Naive thymus-derived CD4-positive, alpha-beta T cell (primary cell): Measurements from ENCODE around the gene RPRD1B. TPM values are rescaled to one million over a fixed set of nuclear protein-coding genes. Genes with fewer than 3 reads are reported as not detected.

Experiments used
- ATAC-seq: fragments of 150-1000 bp; cut with Tn5 transposase; 2 replicates; pipeline ENCODE4 v1.10.0; 2021; ENCODE audit warnings: mild to moderate bottlenecking, moderate library complexity
- CTCF ChIA-PET: fragments of 350-600 bp; sonication (Branson Sonifier 250); formaldehyde crosslinking; loops from one replicate; lab custom pipeline; 2021; ENCODE audit warnings: antibody characterized with exemption; lab: Charles Lee
- POLR2A ChIA-PET: fragments of 350-600 bp; sonication (Branson Sonifier 250); formaldehyde crosslinking; loops from one replicate; lab custom pipeline; 2021; ENCODE audit warnings: antibody characterized with exemption, inconsistent platforms; lab: Charles Lee
- DNase-seq, 9 donors: peaks; one replicate each; pipeline versions ENCODE4 v3.0.0 to v3.0.0-alpha.2; 2020 to 2022; ENCODE audit warnings: mixed read lengths in 1 of 9
- H3K27ac ChIP-seq: one replicate; pipeline ENCODE4 v1.7.0; 2013; ENCODE audit warnings: mild to moderate bottlenecking, low read depth, low read length, moderate library complexity
- H3K27me3 ChIP-seq, 2 donors: one replicate each; pipeline ENCODE4 v1.7.0; 2013; ENCODE audit warnings: low read length in 2 of 2, mild to moderate bottlenecking in 2 of 2, moderate library complexity in 2 of 2; ENCODE audit not compliant: control insufficient read depth in 2 of 2, insufficient read depth in 2 of 2
- H3K36me3 ChIP-seq, 3 experiments: 1 replicate in 2 of 3; 2 replicates in 1 of 3; pipeline ENCODE4 v1.7.0; 2013; ENCODE audit warnings: low read length in 3 of 3, mild to moderate bottlenecking in 3 of 3, moderate library complexity in 1 of 3; ENCODE audit not compliant: insufficient read depth in 3 of 3, control insufficient read depth in 2 of 3
- H3K4me1 ChIP-seq, 2 donors: one replicate each; pipeline ENCODE4 v1.7.0; 2013; ENCODE audit warnings: low read length in 2 of 2, mild to moderate bottlenecking in 2 of 2, moderate library complexity in 1 of 2; ENCODE audit not compliant: control insufficient read depth in 2 of 2, insufficient read depth in 2 of 2
- H3K4me3 ChIP-seq: 2 replicates; pipeline ENCODE4 v1.7.0; 2013; ENCODE audit warnings: mild to moderate bottlenecking, low read length
- H3K9me3 ChIP-seq, 3 experiments: 1 replicate in 2 of 3; 2 replicates in 1 of 3; pipeline ENCODE4 v1.7.0; 2013; ENCODE audit warnings: low read length in 3 of 3; ENCODE audit not compliant: control insufficient read depth in 2 of 3
- H3K27ac Mint-ChIP-seq, 9 donors: one replicate each; pipeline ENCODE4 v1.8.0; 2020 to 2022; ENCODE audit warnings: mixed read lengths in 9 of 9, mild to moderate bottlenecking in 8 of 9, moderate library complexity in 5 of 9, inconsistent platforms in 2 of 9
- H3K27me3 Mint-ChIP-seq, 5 donors: one replicate each; pipeline ENCODE4 v1.8.0; 2021 to 2022; ENCODE audit warnings: mixed read lengths in 5 of 5, mild to moderate bottlenecking in 1 of 5
- H3K36me3 Mint-ChIP-seq, 5 donors: one replicate each; pipeline ENCODE4 v1.8.0; 2020 to 2022; ENCODE audit warnings: mixed read lengths in 5 of 5, mild to moderate bottlenecking in 3 of 5, inconsistent platforms in 1 of 5
- H3K4me1 Mint-ChIP-seq, 7 donors: one replicate each; pipeline ENCODE4 v1.8.0; 2020 to 2022; ENCODE audit warnings: mixed read lengths in 7 of 7, mild to moderate bottlenecking in 3 of 7, inconsistent platforms in 1 of 7
- H3K4me3 Mint-ChIP-seq, 10 donors: one replicate each; pipeline ENCODE4 v1.8.0; 2020 to 2022; ENCODE audit warnings: mild to moderate bottlenecking in 10 of 10, mixed read lengths in 10 of 10, moderate library complexity in 6 of 10, inconsistent platforms in 2 of 10
- H3K9me3 Mint-ChIP-seq, 11 donors: one replicate each; pipeline ENCODE4 v1.8.0; 2020 to 2022; ENCODE audit warnings: mixed read lengths in 11 of 11, mild to moderate bottlenecking in 4 of 11, inconsistent platforms in 1 of 11, moderate library complexity in 1 of 11
- intact Hi-C, 2 donors: fragments of 100-400 bp; cut with micrococcal nuclease; formaldehyde crosslinking; loops; one replicate each; pipeline ENCODE4 v1.15.1; 2023
- polyA plus RNA-seq, 2 donors: library from polyadenylated mRNA; unstranded; fragments of 300-500 nt; fragmentation: Illumina TruSeq; gene quantifications; one replicate each; pipeline ENCODE4 v1.2.3, GENCODE V29; 2021
- total RNA-seq, 6 experiments: library from RNA in 5 of 6; stranded (reverse) in 5 of 6; gene quantifications; 1 replicate in 5 of 6; 2 replicates in 1 of 6; pipeline ENCODE4 v1.2.3 and lab custom pipeline; 2021 to 2026

Gene RPRD1B, protein sequence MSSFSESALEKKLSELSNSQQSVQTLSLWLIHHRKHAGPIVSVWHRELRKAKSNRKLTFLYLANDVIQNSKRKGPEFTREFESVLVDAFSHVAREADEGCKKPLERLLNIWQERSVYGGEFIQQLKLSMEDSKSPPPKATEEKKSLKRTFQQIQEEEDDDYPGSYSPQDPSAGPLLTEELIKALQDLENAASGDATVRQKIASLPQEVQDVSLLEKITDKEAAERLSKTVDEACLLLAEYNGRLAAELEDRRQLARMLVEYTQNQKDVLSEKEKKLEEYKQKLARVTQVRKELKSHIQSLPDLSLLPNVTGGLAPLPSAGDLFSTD
- total RNA-seq = 10 to 100 TPM; 43.5 to 49.1 (median 45.5) TPM
- polyA plus RNA-seq = 1 to 10 TPM; 3.4 to 9.4 TPM
- total RNA-seq (lab: John Stamatoyannopoulos, UW) = 36.6 reads per million, percentile 64 among the genes with 10 or more reads in this experiment

DNA sequence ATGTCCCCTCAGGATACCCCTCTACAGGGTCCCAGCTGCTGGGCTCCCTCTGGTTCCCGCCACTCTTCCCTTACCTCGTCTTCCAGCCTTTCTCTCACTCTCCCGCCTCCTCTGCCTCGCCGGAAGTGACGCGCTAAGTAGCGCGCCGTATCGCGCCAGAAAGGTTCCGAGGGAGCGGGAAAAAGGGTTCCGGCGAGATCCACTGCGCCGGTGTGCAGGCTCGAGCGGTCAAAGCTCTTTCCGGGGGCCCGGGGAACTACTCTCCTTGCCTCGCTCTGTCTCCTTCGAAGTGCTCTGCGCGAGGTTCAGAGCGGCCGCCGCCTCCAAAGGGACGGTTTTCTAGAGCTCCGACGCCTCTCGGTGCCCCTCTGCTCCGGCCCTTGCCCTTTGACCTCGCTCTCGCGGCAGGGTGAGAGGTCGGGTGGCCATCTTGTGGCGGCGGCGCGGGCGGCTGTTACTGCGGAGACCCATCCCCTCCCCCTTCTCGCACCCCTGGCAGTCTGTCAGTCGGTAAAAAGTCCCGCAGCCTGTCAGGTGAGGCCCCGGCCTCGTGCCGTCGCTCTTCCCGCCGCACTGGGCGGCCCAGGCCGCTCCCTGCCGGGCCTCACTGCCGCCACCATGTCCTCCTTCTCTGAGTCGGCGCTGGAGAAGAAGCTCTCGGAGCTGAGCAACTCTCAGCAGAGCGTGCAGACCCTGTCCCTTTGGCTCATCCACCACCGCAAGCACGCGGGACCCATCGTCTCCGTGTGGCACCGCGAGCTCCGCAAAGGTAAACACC, at the start of gene RPRD1B, which contains the start of gene TTI1:
Gene RPRD1B (plus strand): TSS at position 417 of the 778 bp plus-strand sequence. CDS start 202 bp downstream, at position 619.
Gene TTI1 (minus strand): TSS at position 127 of the 778 bp plus-strand sequence. CDS start 19,640 bp downstream, outside the sequence.
- DNase-seq (peak; percentile 84 to 92 (median 90)), ATAC-seq (peak; percentile 92)
- Mint-ChIP-seq H3K9me3 (no peaks in the 10 kb centered on the region), H3K27ac (peak within 1 kb of the TSS; percentile 91 to 100 (median 99)), H3K4me3 (peak within 1 kb of the TSS; percentile 92 to 99 (median 96)), H3K4me1 (peaks cover 54 to 87% (median 72%) of the 10 kb centered on the region in 7 donors), H3K27me3 (peaks cover 0 to 4% (median 0%) of the 10 kb centered on the region in 5 donors), H3K36me3 (peaks cover 0 to 28% (median 4%) of the 10 kb centered on the region in 5 donors)
- H3K4me3 ChIP-seq = peak within 1 kb of the TSS; percentile 94
- peaks cover 35 to 41% of the 10 kb centered on the region in 2 donors for H3K4me1 ChIP-seq
- ChIA-PET CTCF (interaction anchor here (0.7 to 1.5 kb wide), 2 partner anchors 18 to 24 kb away, joined by 3 to 6 read pairs; no protein-coding TSS in a partner anchor), POLR2A (interaction anchor here (0.6 to 2.4 kb wide), 9 partner anchors 10 to 929 kb away, joined by 3 to 5 read pairs (median 3); partner anchors contain the start of genes DHX35, RALGAPB and SNHG17)
- H3K27me3 ChIP-seq = no peaks in the 10 kb centered on the region
- intact Hi-C loops = loop anchor here (1.0 to 5.0 kb wide), 6 partner anchors 24 to 744 kb away; partner anchors contain the start of genes CTNNBL1 (in 2 of the 2), SNHG17 (in 2 of the 2) and MANBAL (in 1 of the 2)
- peak within 1 kb of the TSS; percentile 93 for H3K27ac ChIP-seq
- peaks cover 0 to 7% (median 0%) of the 10 kb centered on the region in 3 experiments for H3K36me3 ChIP-seq
- H3K9me3 ChIP-seq = no peaks in the 10 kb centered on the region

DNA sequence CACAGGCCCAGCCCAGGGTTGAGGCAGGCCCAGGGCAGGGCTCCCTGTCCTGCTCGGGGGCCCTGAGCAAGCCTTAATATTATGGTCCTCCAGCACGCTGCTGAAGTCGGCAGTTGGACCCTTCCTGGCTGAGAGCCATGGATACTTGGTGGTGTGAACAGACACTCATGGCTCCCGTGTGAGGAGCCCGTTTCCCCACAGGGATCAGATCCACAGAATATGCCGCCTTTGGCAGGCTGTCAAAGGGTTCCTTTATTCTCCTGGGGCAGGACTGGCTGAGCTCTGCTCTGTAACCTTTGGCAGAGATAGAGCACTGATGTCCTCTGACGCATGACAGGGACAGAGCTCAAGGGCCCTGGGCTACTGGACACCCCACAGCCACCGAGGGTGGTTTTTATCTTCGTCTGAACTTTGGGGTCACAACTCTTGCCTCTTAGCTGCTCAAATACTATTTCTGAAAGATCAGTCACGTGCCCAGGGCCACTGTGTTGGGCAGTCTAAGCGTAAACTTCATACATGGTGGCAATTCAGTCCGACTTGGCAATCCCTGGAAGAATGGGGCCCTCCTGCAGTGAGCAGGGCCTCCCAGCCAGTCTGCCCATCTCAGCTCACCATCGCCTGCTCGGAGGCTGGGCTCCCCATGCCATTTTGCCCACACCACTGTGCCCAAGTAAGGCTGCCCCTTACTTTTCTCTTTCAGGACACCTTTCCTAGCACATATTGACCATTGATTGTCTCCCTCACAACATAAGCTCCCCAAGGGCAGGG, 49.3 kb upstream of the RPRD1B start:
- H3K27me3 ChIP-seq = no peaks in the 10 kb centered on the region
- Mint-ChIP-seq H3K27ac (no peak overlapping the region), H3K4me3 (no peak overlapping the region), H3K36me3 (peaks cover 10 to 76% (median 40%) of the 10 kb centered on the region in 5 donors), H3K4me1 (peaks cover 0 to 5% (median 0%) of the 10 kb centered on the region in 7 donors), H3K9me3 (no peaks in the 10 kb centered on the region), H3K27me3 (no peaks in the 10 kb centered on the region)
- ATAC-seq (no peak), DNase-seq (no peak)
- H3K36me3 ChIP-seq = peaks cover 0 to 53% (median 14%) of the 10 kb centered on the region in 3 experiments
- POLR2A ChIA-PET = no interaction called here
- H3K4me3 ChIP-seq = no peak overlapping the region
- no peak overlapping the region for H3K27ac ChIP-seq
- no peaks in the 10 kb centered on the region for H3K4me1 ChIP-seq
- intact Hi-C loops = no loop called here
- CTCF ChIA-PET = no interaction called here
- no peaks in the 10 kb centered on the region for H3K9me3 ChIP-seq

DNA sequence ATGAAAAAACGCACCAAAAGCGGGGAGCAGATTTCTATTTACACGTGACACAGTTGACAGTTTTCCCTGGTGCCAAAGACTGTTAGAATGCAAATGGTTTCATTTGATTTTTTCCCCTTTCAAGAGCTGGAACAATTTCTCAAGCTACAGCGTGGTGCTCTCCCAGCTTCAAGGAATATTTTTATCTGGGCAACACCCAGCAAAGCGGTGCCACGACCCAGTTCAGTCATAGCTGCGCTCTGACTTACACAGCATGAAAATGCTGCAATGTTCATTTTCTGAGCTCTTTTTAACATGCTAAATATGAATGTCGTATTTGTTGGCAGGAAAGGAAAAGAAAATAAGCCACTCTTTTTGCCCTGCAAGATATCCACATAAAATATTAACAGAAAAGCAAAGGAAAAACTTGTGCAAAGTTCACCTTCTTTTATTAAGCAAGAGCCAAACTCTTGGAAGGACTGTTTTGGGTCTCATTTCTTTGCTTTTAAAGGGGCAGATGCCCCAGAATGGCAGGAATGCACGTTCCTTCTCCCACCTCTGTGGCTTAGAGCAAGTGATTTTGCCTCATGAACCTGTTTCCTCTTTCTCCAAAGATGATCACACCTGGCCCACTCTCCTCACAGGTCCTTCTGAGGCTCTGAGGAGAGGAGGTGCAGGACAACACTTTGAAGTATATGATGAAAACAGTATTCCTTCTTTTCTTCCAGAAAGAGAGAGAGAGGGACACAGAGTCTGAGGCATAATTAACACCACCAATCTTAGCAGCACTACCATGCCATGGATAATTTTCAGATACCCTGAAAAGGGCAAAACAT, 47.3 kb upstream of the RPRD1B start:
- Histone ChIP-seq H3K4me1 (no peaks in the 10 kb centered on the region), H3K36me3 (peaks cover 0 to 59% (median 14%) of the 10 kb centered on the region in 3 experiments), H3K4me3 (no peak overlapping the region), H3K27me3 (no peaks in the 10 kb centered on the region), H3K9me3 (no peaks in the 10 kb centered on the region), H3K27ac (no peak overlapping the region)
- no peak overlapping the region for H3K27ac Mint-ChIP-seq
- H3K4me1 Mint-ChIP-seq = peaks cover 0 to 24% (median 14%) of the 10 kb centered on the region in 7 donors
- no peaks in the 10 kb centered on the region for H3K27me3 Mint-ChIP-seq
- POLR2A ChIA-PET = no interaction called here
- ATAC-seq (no peak), DNase-seq (no peak)
- H3K9me3 Mint-ChIP-seq = no peaks in the 10 kb centered on the region
- H3K4me3 Mint-ChIP-seq = no peak overlapping the region
- intact Hi-C loops = no loop called here
- CTCF ChIA-PET = interaction anchor here (0.5 kb wide), 1 partner anchor 963 kb away, joined by 3 read pairs; no protein-coding TSS in a partner anchor
- H3K36me3 Mint-ChIP-seq = peaks cover 12 to 87% (median 36%) of the 10 kb centered on the region in 5 donors

DNA sequence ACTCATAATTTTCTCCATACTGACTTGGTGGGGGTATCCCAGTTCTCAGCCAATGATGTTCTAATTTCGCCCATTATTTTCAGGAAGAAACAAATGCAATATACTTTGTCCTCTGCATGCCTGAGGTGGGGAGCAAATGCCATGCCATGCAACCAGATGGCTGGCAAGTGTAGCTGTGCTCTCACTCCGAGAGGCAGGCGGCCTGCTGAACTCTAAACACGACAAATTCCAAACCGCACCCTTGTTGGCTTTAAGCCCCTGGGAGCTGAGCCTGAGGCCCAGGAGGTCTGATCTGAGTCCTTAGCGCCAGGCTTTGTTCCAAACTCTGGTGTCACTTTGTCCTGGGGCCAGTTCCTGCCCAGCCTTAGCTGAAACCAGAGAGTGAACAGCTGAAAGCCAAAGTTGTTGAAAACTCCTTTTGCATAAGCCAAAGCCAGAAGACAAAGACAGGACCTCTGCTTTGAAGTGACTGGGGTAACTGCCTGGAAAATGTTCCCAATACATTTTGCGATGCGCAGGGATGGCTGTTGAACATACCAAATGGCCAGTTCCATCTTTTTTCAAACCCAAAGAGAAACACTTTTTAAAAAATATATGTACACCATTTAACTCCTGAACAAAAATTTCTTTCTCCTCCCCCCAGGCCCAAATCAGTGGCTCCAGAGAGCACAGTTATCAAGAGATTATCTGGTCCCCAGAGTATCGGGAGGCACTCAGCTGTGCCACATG, 46.5 kb upstream of the RPRD1B start:
- Histone ChIP-seq H3K27ac (no peak overlapping the region), H3K36me3 (peaks cover 0 to 55% (median 14%) of the 10 kb centered on the region in 3 experiments), H3K9me3 (no peaks in the 10 kb centered on the region), H3K4me1 (no peaks in the 10 kb centered on the region), H3K27me3 (no peaks in the 10 kb centered on the region), H3K4me3 (no peak overlapping the region)
- Mint-ChIP-seq H3K36me3 (peaks cover 9 to 87% (median 30%) of the 10 kb centered on the region in 5 donors), H3K9me3 (no peaks in the 10 kb centered on the region), H3K4me3 (no peak overlapping the region), H3K4me1 (peaks cover 0 to 30% (median 16%) of the 10 kb centered on the region in 7 donors), H3K27me3 (no peaks in the 10 kb centered on the region), H3K27ac (no peak overlapping the region)
- CTCF ChIA-PET = no interaction called here
- POLR2A ChIA-PET = no interaction called here
- no peak for ATAC-seq
- intact Hi-C loops = no loop called here
- DNase-seq = no peak

DNA sequence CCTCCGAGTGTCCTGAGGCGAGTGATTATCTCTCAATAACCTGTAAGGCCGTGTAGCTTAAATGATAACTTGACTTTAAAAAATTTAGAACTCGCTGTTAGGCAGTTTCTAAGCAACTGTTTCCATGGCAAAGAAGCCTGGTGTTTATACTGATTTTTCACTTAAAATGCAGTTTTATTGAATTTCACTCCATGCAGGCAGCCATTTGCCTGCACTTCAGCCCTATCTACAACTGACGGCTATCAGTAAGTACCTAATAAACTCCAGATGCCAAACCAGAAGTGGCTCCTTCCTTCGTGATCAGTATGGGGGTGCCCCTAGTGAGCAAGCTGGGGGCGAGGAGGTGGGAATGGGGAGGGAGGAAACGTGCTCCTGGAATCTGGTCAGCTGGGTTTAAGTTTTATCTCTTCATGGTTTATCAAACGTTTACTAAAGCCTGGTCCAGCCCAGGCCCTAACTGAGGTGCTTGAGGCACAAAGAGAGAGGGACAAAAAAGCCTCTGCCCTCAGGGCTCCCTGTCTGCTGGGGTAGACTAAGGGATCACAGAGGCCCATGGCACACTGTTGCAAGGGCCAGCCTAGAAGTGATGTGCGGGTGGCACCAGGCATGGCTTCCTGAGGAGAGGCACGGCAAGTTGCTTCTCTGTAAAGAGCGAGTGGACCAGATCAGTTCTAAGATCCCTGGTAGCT, 45.8 kb upstream of the RPRD1B start:
- DNase-seq = no peak
- ATAC-seq = no peak
- CTCF ChIA-PET = no interaction called here
- Histone ChIP-seq H3K4me3 (no peak overlapping the region), H3K27ac (no peak overlapping the region), H3K9me3 (no peaks in the 10 kb centered on the region), H3K4me1 (no peaks in the 10 kb centered on the region), H3K27me3 (no peaks in the 10 kb centered on the region), H3K36me3 (peaks cover 0 to 48% (median 11%) of the 10 kb centered on the region in 3 experiments)
- H3K36me3 Mint-ChIP-seq = peaks cover 9 to 81% (median 24%) of the 10 kb centered on the region in 5 donors
- H3K27ac Mint-ChIP-seq = peak overlapping the region in 1 of 9 donors; percentile 46
- H3K4me1 Mint-ChIP-seq = peaks cover 0 to 30% (median 16%) of the 10 kb centered on the region in 7 donors
- intact Hi-C loops = no loop called here
- H3K27me3 Mint-ChIP-seq = no peaks in the 10 kb centered on the region
- no peaks in the 10 kb centered on the region for H3K9me3 Mint-ChIP-seq
- POLR2A ChIA-PET = no interaction called here
- H3K4me3 Mint-ChIP-seq = no peak overlapping the region
